Common myeloid progenitor, CD34-positive (primary cell): ENCODE data around the gene RAB11FIP5.

Source experiments
- CTCF ChIA-PET: fragments of 350-600 bp; sonication (Branson Sonifier 250); formaldehyde crosslinking; loops from one replicate; lab custom pipeline; 2021; ENCODE audit warnings: antibody characterized with exemption; lab: Charles Lee
- POLR2A ChIA-PET: fragments of 350-600 bp; sonication (Branson Sonifier 250); formaldehyde crosslinking; loops from one replicate; lab custom pipeline; 2021; ENCODE audit warnings: antibody characterized with exemption; lab: Charles Lee
- DNase-seq, 3 donors: peaks; one replicate each; pipeline versions ENCODE4 v3.0.0 to v3.0.0-alpha.2; 2013
- H3K27ac ChIP-seq, 2 experiments: 1 replicate in 1 of 2; 2 replicates in 1 of 2; pipeline ENCODE4 v1.7.0; 2013; ENCODE audit warnings: inconsistent platforms in 2 of 2, low read length in 2 of 2, mild to moderate bottlenecking in 2 of 2, low read depth in 1 of 2, moderate library complexity in 1 of 2; ENCODE audit not compliant: severe bottlenecking in 2 of 2, insufficient read depth in 1 of 2, poor library complexity in 1 of 2
- H3K27me3 ChIP-seq, 5 experiments: replicated peaks in 2 of 5; 1 replicate in 3 of 5; 2 replicates in 2 of 5; pipeline versions ENCODE4 v1.6.1 to v1.7.0; 2013; ENCODE audit warnings: low read length in 4 of 5, mild to moderate bottlenecking in 2 of 5, moderate library complexity in 2 of 5, inconsistent platforms in 1 of 5; ENCODE audit not compliant: insufficient read depth in 5 of 5, control insufficient read depth in 4 of 5
- H3K36me3 ChIP-seq, 4 experiments: 1 replicate in 2 of 4; 2 replicates in 2 of 4; pipeline versions ENCODE4 v1.6.1 to v1.7.0; 2013; ENCODE audit warnings: low read length in 3 of 4, control low read depth in 1 of 4, mild to moderate bottlenecking in 1 of 4; ENCODE audit not compliant: control insufficient read depth in 4 of 4, insufficient read depth in 4 of 4
- H3K4me1 ChIP-seq, 4 experiments: 1 replicate in 3 of 4; 2 replicates in 1 of 4; pipeline versions ENCODE4 v1.6.1 to v1.7.1; 2013; ENCODE audit warnings: low read length in 3 of 4, mild to moderate bottlenecking in 3 of 4, control low read depth in 1 of 4, inconsistent platforms in 1 of 4, moderate library complexity in 1 of 4; ENCODE audit not compliant: control insufficient read depth in 4 of 4, insufficient read depth in 4 of 4; ENCODE audit errors: control extremely low read depth in 1 of 4
- H3K4me3 ChIP-seq, 7 experiments: 1 replicate in 4 of 7; 2 replicates in 3 of 7; pipeline versions ENCODE4 v1.5.1 to v1.7.0; 2013; ENCODE audit warnings: mild to moderate bottlenecking in 7 of 7, low read length in 6 of 7, moderate library complexity in 6 of 7, inconsistent platforms in 2 of 7, low read depth in 2 of 7, control low read depth in 1 of 7; ENCODE audit not compliant: insufficient read depth in 4 of 7, control insufficient read depth in 1 of 7; ENCODE audit errors: extremely low read depth in 1 of 7
- H3K9me3 ChIP-seq, 5 experiments: 1 replicate in 4 of 5; 2 replicates in 1 of 5; pipeline versions ENCODE4 v1.6.1 to v1.7.1; 2013; ENCODE audit warnings: low read length in 4 of 5, mild to moderate bottlenecking in 2 of 5, inconsistent platforms in 1 of 5, low read depth in 1 of 5, moderate library complexity in 1 of 5; ENCODE audit not compliant: control insufficient read depth in 4 of 5, insufficient read depth in 2 of 5; ENCODE audit errors: control extremely low read depth in 1 of 5
- WGBS: methylation state at CpG from one replicate; pipeline ENCODE4 v1.1.5; 2013; ENCODE audit not compliant: insufficient coverage; 5-methylcytosine and 5-hydroxymethylcytosine counted together

The RAB11FIP5 gene

GRCh38 chr2:73082523-73083410, 30.0 kb downstream of the RAB11FIP5 start:
- ChIA-PET CTCF (interaction anchor here (0.6 to 8.6 kb wide), 7 partner anchors 9 to 94 kb away, joined by 3 to 78 read pairs (median 4); no protein-coding TSS in a partner anchor), POLR2A (interaction anchor here (0.6 kb wide), 1 partner anchor 49 kb away, joined by 3 read pairs; no protein-coding TSS in a partner anchor)
- Histone ChIP-seq H3K36me3 (no peaks in the 10 kb centered on the region), H3K4me3 (no peak overlapping the region), H3K27me3 (no peaks in the 10 kb centered on the region), H3K4me1 (peaks cover 0 to 24% (median 20%) of the 10 kb centered on the region in 4 experiments), H3K9me3 (no peaks in the 10 kb centered on the region), H3K27ac (no peak overlapping the region)
- WGBS, result 98% methylated on average over 11 of the region's 13 CpGs
- DNase-seq, result no peak

- Histone ChIP-seq H3K4me1 (peaks cover 0 to 24% (median 20%) of the 10 kb centered on the region in 4 experiments), H3K27me3 (no peaks in the 10 kb centered on the region), H3K36me3 (no peaks in the 10 kb centered on the region), H3K4me3 (no peak overlapping the region), H3K9me3 (no peaks in the 10 kb centered on the region), H3K27ac (no peak overlapping the region)
- POLR2A ChIA-PET, result no interaction called here
- DNase-seq, result no peak
- CTCF ChIA-PET, result interaction anchor here (1.0 to 1.1 kb wide), 2 partner anchors 76 to 95 kb away, joined by 3 to 4 read pairs; no protein-coding TSS in a partner anchor
- 95% methylated on average over 15 of the region's 16 CpGs for WGBS
Measured at GRCh38 chr2:73081181-73081671, 31.5 kb downstream of the RAB11FIP5 start.

GRCh38 chr2:73080321-73081131, 32.2 kb downstream of the RAB11FIP5 start:
- H3K27ac ChIP-seq, result no peak overlapping the region
- H3K9me3 ChIP-seq, result no peaks in the 10 kb centered on the region
- ChIA-PET POLR2A (no interaction called here), CTCF (interaction anchor here (1.1 kb wide), 1 partner anchor 76 kb away, joined by 4 read pairs; no protein-coding TSS in a partner anchor)
- peaks cover 0 to 24% (median 19%) of the 10 kb centered on the region in 4 experiments for H3K4me1 ChIP-seq
- no peaks in the 10 kb centered on the region for H3K36me3 ChIP-seq
- H3K4me3 ChIP-seq, result no peak overlapping the region
- H3K27me3 ChIP-seq, result no peaks in the 10 kb centered on the region
- 93% methylated on average over 27 of the region's 31 CpGs for WGBS
- DNase-seq, result no peak

GRCh38 chr2:73079636-73080035, 33.1 kb downstream of the RAB11FIP5 start:
- ChIA-PET POLR2A (no interaction called here), CTCF (interaction anchor here (1.4 kb wide), 1 partner anchor 77 kb away, joined by 6 read pairs; no protein-coding TSS in a partner anchor)
- no peaks in the 10 kb centered on the region for H3K9me3 ChIP-seq
- H3K4me3 ChIP-seq, result no peak overlapping the region
- no peaks in the 10 kb centered on the region for H3K36me3 ChIP-seq
- H3K27ac ChIP-seq, result no peak overlapping the region
- 96% methylated on average over 6 of the region's 9 CpGs for WGBS
- H3K4me1 ChIP-seq, result peaks cover 0 to 16% (median 13%) of the 10 kb centered on the region in 4 experiments
- DNase-seq, result no peak
- H3K27me3 ChIP-seq, result no peaks in the 10 kb centered on the region

- POLR2A ChIA-PET, result interaction anchor here (0.6 kb wide), 1 partner anchor 28 kb away, joined by 3 read pairs; no protein-coding TSS in a partner anchor
- CTCF ChIA-PET, result interaction anchor here (0.7 to 1.4 kb wide), 2 partner anchors 78 to 180 kb away, joined by 3 to 6 read pairs; no protein-coding TSS in a partner anchor
- 85% methylated on average over 3 of the region's 13 CpGs for WGBS
- no peaks in the 10 kb centered on the region for H3K36me3 ChIP-seq
- no peaks in the 10 kb centered on the region for H3K27me3 ChIP-seq
- peaks cover 0 to 7% (median 4%) of the 10 kb centered on the region in 4 experiments for H3K4me1 ChIP-seq
- no peak overlapping the region for H3K4me3 ChIP-seq
- no peak overlapping the region for H3K27ac ChIP-seq
- no peak for DNase-seq
- H3K9me3 ChIP-seq, result no peaks in the 10 kb centered on the region
Measured at GRCh38 chr2:73078457-73079411, 34.0 kb downstream of the RAB11FIP5 start.

- no peaks in the 10 kb centered on the region for H3K36me3 ChIP-seq
- H3K9me3 ChIP-seq, result no peaks in the 10 kb centered on the region
- H3K4me1 ChIP-seq, result peaks cover 0 to 4% (median under 1%) of the 10 kb centered on the region in 4 experiments
- POLR2A ChIA-PET, result no interaction called here
- CTCF ChIA-PET, result interaction anchor here (0.9 to 1.3 kb wide), 2 partner anchors 11 to 83 kb away, joined by 3 to 5 read pairs; no protein-coding TSS in a partner anchor
- H3K4me3 ChIP-seq, result no peak overlapping the region
- no peaks in the 10 kb centered on the region for H3K27me3 ChIP-seq
- 100% methylated on average over 1 of the region's 1 CpG for whole genome bisulfite sequencing
- no peak overlapping the region for H3K27ac ChIP-seq
- DNase-seq, result no peak
Measured at GRCh38 chr2:73077424-73077795, 35.3 kb downstream of the RAB11FIP5 start.
